HG03460 (cell line): ENCODE results near the gene HEATR3.
"Not testable (repeated sequence)": the region's sequence is repeated elsewhere in the genome, so short reads cannot be mapped to it uniquely, and the experiment has no call there.

ENCODE experiments used
- ATAC-seq: cut with Tn5 transposase; IDR thresholded peaks from one replicate; pipeline ENCODE4 v1.9.1; 2021; ENCODE audit not compliant: unreplicated experiment

Gene HEATR3

DNA sequence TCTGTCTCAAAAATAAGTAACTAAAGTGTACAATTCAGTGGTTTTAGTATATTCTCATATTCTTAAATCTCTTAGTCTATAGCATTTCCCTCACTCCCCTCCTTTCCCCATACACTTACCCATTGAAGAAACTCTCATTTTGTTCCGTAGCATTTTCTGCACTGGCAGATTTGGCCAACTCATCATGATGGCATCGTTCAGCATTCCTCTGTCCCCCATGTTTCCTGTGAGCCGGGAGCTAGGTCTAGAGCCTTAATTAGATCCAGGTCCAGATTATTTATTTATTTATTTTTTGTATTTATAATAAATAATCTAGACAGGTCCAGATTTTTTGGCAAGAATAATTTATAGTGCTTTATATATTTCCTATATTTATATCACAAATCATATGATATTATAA, 31.0 kb downstream of the HEATR3 start:
- ATAC-seq, result no peak

GRCh38 chr16:50099957-50100648, 34.3 kb downstream of the HEATR3 start:
- no peak for ATAC-seq

DNA sequence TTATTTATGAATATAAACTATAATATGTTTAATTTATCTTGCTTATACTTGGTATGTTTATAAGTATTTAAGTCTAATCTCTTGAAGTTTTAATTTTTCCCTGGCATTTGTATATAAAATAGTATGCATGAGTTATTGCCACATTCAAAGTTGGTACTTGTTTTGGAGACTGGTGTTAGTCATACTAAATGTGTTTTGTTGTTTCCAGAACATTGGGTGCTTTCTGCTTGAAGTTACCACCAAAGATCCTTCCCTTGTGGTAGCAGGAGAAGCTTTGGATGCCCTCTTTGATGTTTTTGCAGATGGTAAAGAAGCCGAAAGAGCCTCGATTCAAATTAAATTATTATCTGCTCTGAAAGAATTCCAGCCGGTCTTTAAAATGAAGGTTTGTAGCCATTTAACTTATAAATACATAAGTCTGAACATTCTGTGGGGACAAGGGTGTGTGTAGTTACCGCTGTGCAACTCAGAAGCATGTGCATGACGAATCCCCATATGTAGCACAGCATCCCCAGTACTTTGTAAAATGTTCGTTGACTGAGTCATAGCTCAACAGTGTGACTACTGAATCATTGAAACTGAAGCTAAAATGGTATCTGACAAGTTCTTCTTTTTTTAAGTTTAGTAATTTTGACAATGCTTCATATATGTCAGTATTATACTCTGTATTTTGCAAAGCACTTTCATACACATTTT, 36.4 kb downstream of the HEATR3 start:
- ATAC-seq, result no peak

DNA sequence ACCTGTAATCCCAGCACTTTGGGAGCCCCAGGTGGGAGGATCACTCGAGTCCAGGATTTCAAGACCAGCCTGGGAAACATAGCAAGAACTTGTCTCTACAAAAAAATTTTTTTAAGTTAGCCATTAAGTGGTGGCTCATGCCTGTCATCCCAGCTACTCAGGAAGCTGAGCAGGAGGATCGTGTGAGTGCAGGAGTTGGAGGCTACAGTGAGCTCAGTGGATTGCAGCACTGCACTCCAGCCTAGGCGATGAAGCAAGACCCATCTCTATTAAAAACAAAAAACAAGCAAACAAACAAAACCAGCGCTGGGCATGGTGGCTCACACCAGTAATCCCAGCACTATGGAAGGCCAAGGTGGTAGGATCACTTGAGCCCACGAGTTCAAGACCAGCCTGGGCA, 38.0 kb downstream of the HEATR3 start:
- ATAC-seq, result no peak

GRCh38 chr16:50114357-50115129, 48.8 kb downstream of the HEATR3 start:
- ATAC-seq, result no peak

DNA sequence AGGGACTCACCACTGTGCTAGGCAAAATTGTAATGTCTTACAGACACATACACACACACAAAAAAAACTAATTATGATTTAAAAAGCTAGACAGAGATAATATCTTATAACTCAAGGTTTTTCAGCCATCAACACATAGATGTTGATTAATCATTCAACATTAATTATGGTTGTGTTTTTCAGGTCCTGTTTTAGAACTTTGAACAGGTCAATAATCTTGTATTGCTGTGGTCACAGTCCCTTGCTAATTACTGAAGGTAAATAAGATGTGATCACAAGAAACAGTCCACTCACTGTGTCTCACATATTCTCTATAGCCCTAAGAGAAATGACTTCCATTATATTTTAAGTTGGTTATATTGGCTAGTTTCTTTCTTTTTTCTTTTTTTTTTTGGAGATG, 54.9 kb downstream of the HEATR3 start:
- no peak for ATAC-seq

DNA sequence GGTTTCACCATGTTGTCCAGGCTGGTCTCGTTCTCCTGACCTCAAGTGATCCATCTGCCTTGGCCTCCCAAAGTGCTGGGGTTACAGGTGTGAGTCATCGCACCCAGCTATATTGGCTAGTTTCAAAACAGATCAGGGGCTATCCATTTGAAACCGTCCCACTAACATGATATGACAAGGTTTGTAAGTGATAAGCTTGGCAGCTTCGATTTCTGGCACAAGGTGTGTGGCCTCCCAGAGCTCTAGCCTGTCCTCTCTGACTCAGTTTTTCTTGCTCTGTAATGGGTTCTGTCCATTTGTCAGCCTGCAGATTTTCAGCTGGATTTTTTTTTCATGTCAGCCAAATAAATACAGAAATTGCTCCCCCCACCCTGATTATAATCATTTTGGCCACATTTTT, 55.5 kb downstream of the HEATR3 start:
- ATAC-seq, result no peak

GRCh38 chr16:50121721-50122445, 56.1 kb downstream of the HEATR3 start:
- ATAC-seq, result peak; percentile 70

- ATAC-seq, result no peak
Observed at GRCh38 chr16:50123417-50123816, 57.6 kb downstream of the HEATR3 start.

- ATAC-seq, result no peak
Observed at GRCh38 chr16:50124769-50125168, 59.0 kb downstream of the HEATR3 start.

- ATAC-seq, result no peak
Observed at GRCh38 chr16:50126183-50126582, 60.4 kb downstream of the HEATR3 start.

DNA sequence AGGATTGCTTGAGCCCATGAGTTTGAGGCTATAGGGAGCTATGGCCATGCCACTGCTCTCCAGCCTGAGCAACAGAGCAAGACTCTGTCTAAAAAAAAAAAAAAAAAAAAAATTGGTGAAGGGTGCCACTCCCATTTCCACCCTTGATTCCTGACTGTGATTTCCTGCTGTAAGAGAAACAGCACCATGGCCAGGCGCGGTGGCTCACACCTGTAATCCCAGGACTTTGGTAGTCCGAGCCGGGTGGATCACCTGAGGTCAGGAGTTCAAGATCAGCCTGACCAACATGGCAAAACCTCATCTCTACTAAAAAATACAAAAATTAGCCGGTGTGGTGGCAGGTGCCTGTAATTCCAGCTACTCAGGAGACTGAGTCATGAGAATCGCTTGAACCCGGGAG, 66.8 kb downstream of the HEATR3 start:
- ATAC-seq, result not testable (repeated sequence)

DNA sequence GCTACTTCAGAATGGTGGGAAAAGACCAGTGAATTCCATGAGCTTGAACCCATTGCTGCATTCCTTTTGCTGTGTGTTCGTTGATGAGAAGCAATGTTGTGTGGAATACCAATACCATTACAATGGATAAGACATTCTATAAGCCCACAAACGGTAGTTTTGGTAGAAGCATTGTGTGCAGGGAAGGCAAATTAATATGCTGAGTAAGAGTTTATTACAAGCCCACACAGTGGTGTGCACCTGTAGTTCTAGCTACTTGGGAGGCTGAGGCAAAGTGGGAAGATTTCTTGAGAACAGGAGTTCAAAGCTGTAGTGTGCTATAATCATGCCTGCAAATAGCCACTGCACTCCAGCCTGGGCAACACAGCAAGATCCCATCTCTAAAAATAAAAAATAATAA, 67.4 kb downstream of the HEATR3 start:
- no peak for ATAC-seq

- ATAC-seq, result no peak
Observed at GRCh38 chr16:50136399-50136798, 70.6 kb downstream of the HEATR3 start.

GRCh38 chr16:50137268-50137667, 71.5 kb downstream of the HEATR3 start:
- ATAC-seq, result no peak

- ATAC-seq, result no peak
Observed at GRCh38 chr16:50139580-50139979, 73.8 kb downstream of the HEATR3 start.

DNA sequence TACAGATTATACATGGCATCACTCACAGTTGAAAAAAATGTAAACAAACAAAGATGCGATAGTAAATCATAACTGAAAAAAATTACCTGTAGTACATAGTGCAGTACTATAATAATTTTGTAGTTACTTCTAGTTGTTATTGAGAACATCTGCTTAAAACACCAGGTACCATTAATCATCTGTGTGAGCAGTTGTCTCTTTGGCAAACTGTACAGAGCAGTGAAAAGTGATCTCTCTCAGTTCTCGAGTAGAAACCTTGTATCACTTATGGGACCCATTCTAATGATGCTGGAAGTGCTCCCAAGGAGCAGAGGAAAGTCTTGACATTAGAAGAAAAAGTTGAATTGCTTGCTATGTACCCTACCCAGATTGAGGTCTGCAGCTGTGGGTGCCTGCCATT, 78.4 kb downstream of the HEATR3 start:
- no peak for ATAC-seq

GRCh38 chr16:50146479-50147435, 81.0 kb downstream of the HEATR3 start:
- ATAC-seq, result no peak

DNA sequence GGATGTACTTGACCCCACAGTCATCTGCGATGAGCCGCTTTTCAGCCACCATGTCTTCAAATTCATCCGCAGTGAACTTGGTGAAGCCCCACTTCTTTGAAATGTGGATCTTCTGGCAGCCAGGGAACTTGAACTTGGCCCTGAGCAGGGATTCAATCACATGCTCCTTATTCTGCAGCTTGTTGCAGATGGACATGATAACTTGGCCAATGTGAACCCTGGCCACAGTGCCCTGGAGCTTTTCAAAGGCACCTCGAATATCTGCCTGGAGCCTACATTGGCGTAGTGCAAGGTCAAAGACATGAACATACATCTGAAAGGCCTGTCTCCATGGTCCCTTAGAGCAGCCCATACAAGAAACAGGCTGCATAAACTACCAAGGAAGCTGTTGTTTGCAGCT, 85.6 kb downstream of the HEATR3 start:
- ATAC-seq, result no peak

DNA sequence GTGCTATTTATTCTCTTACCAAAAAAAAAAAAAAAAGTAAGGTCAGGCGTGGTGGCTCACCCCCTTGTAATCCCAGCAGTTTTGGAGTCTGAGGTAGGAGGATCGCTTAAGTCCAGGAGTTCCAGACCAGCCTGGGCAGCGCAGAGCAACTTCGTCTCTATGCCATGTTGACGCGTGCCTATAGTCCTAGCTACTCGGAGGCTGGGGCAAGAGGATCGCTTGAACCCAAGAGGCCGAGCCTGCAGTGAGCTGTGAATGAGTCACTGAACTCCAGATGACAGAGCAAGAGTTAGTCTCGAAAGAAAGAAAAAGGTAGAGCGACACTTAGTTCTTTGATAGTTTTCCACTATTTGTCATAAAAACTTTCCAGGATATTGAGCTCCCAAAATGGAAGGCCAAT, 86.0 kb downstream of the HEATR3 start:
- ATAC-seq, result no peak
